Liver (tissue), 9 donors: ENCODE measurements around the gene ZMYND8. TPM values are rescaled to one million over a fixed set of nuclear protein-coding genes. Genes with fewer than 3 reads are reported as not detected.

Experiments used
- DNase-seq: peaks from one replicate; pipeline ENCODE4 v3.0.0-alpha.2; 2017; ENCODE audit warnings: low spot score
- H3K27ac ChIP-seq, 2 donors: one replicate each; pipeline ENCODE4 v1.7.0; 2013; ENCODE audit warnings: inconsistent platforms in 2 of 2, low read length in 2 of 2, control low read depth in 1 of 2, low read depth in 1 of 2, mild to moderate bottlenecking in 1 of 2
- H3K27me3 ChIP-seq, 4 donors: one replicate each; pipeline versions ENCODE4 v1.6.1 to v1.7.0; 2013; ENCODE audit warnings: low read length in 3 of 4, inconsistent platforms in 1 of 4, mild to moderate bottlenecking in 1 of 4, moderate library complexity in 1 of 4; ENCODE audit not compliant: control insufficient read depth in 4 of 4, insufficient read depth in 4 of 4
- H3K36me3 ChIP-seq, 4 donors: one replicate each; pipeline versions ENCODE4 v1.6.1 to v1.7.0; 2013; ENCODE audit warnings: low read length in 3 of 4, mild to moderate bottlenecking in 3 of 4, low read depth in 1 of 4, moderate library complexity in 1 of 4; ENCODE audit not compliant: control insufficient read depth in 4 of 4, insufficient read depth in 3 of 4
- H3K4me1 ChIP-seq, 4 donors: one replicate each; pipeline versions ENCODE4 v1.6.1 to v1.7.0; 2013; ENCODE audit warnings: low read length in 3 of 4, mild to moderate bottlenecking in 3 of 4, moderate library complexity in 1 of 4; ENCODE audit not compliant: control insufficient read depth in 4 of 4, insufficient read depth in 4 of 4
- H3K4me3 ChIP-seq, 3 donors: one replicate each; pipeline versions ENCODE4 v1.6.1 to v1.7.0; 2013; ENCODE audit warnings: low read length in 3 of 3, control low read depth in 1 of 3, low read depth in 1 of 3, mild to moderate bottlenecking in 1 of 3
- H3K9ac ChIP-seq, 2 donors: one replicate each; pipeline ENCODE4 v1.7.0; 2013; ENCODE audit warnings: low read length in 2 of 2, mild to moderate bottlenecking in 2 of 2, moderate library complexity in 2 of 2, control low read depth in 1 of 2, low read depth in 1 of 2
- H3K9me3 ChIP-seq, 4 donors: one replicate each; pipeline versions ENCODE4 v1.6.1 to v1.7.0; 2013; ENCODE audit warnings: low read length in 3 of 4; ENCODE audit not compliant: control insufficient read depth in 4 of 4
- CTCF ChIP-seq: fragments of 150-350 bp; IDR thresholded peaks from 2 replicates; pipeline ENCODE4 v1.5.1; 2017; ENCODE audit warnings: improper control_type of control experiment, low read depth, low read length; ENCODE audit not compliant: missing input control
- EGR1 ChIP-seq, 2 donors: IDR thresholded peaks; 2 replicates each; pipeline ENCODE4 v1.6.1; 2016 to 2018; ENCODE audit warnings: antibody characterized with exemption in 2 of 2, low read depth in 2 of 2
- FOXA1 ChIP-seq: IDR thresholded peaks from 2 replicates; pipeline ENCODE4 v1.6.1; 2016; ENCODE audit warnings: antibody characterized with exemption
- FOXA2 ChIP-seq: IDR thresholded peaks from 2 replicates; pipeline ENCODE4 v1.6.1; 2016; ENCODE audit warnings: antibody characterized with exemption
- GABPA ChIP-seq, 2 donors: IDR thresholded peaks in 1 of 2; conservative IDR thresholded peaks in 1 of 2; 2 replicates each; pipeline ENCODE4 v1.6.1; 2016; ENCODE audit warnings: antibody characterized with exemption in 2 of 2, mild to moderate bottlenecking in 1 of 2, moderate library complexity in 1 of 2
- HNF4A ChIP-seq, 2 donors: conservative IDR thresholded peaks; 2 replicates each; pipeline ENCODE4 v1.6.1; 2016; ENCODE audit warnings: antibody characterized with exemption in 2 of 2, mild to moderate bottlenecking in 2 of 2
- HNF4G ChIP-seq: IDR thresholded peaks from 2 replicates; pipeline ENCODE4 v1.6.1; 2016; ENCODE audit warnings: antibody characterized with exemption
- JUND ChIP-seq, 2 donors: IDR thresholded peaks; 2 replicates each; pipeline ENCODE4 v1.6.1; 2016; ENCODE audit warnings: antibody characterized with exemption in 2 of 2
- MAX ChIP-seq: IDR thresholded peaks from 2 replicates; pipeline ENCODE4 v1.6.1; 2016; ENCODE audit warnings: antibody characterized with exemption
- NR2F2 ChIP-seq: IDR thresholded peaks from 2 replicates; pipeline ENCODE4 v1.6.1; 2016; ENCODE audit warnings: antibody characterized with exemption
- RAD21 ChIP-seq, 2 donors: IDR thresholded peaks; 2 replicates each; pipeline ENCODE4 v1.6.1; 2016; ENCODE audit warnings: antibody characterized with exemption in 2 of 2, mild to moderate bottlenecking in 2 of 2
- REST ChIP-seq: IDR thresholded peaks from 2 replicates; pipeline ENCODE4 v1.6.1; 2016; ENCODE audit warnings: antibody characterized with exemption, mild to moderate bottlenecking
- RXRA ChIP-seq, 2 donors: IDR thresholded peaks; 2 replicates each; pipeline ENCODE4 v1.6.1; 2017 to 2018; ENCODE audit warnings: antibody characterized with exemption in 2 of 2, mild to moderate bottlenecking in 1 of 2
- SP1 ChIP-seq: IDR thresholded peaks from 2 replicates; pipeline ENCODE4 v1.6.1; 2018; ENCODE audit warnings: antibody characterized with exemption, mild to moderate bottlenecking
- TAF1 ChIP-seq: conservative IDR thresholded peaks from 2 replicates; pipeline ENCODE4 v1.6.1; 2016; ENCODE audit warnings: antibody characterized with exemption, mild to moderate bottlenecking
- YY1 ChIP-seq: IDR thresholded peaks from 2 replicates; pipeline ENCODE4 v1.6.1; 2016; ENCODE audit warnings: antibody characterized with exemption, mild to moderate bottlenecking
- ZBTB33 ChIP-seq: IDR thresholded peaks from 2 replicates; pipeline ENCODE4 v1.6.1; 2016; ENCODE audit warnings: antibody characterized with exemption
- WGBS: extraction: QIAGEN DNeasy Blood & Tissue Kit; methylation state at CpG from one replicate; pipeline ENCODE4 v1.1.7; 2013; 5-methylcytosine and 5-hydroxymethylcytosine counted together
- polyA plus RNA-seq, 2 donors: library from polyadenylated mRNA; stranded (reverse) in 1 of 2; unstranded in 1 of 2; fragments of 200-250 nt in 1 of 2; fragments of >200 nt in 1 of 2; fragmentation: Nextera tagmentation in 1 of 2; extraction: Ambion mirVana in 1 of 2; gene quantifications; one replicate each; pipeline versions ENCODE4 v1.2.1 to v1.2.3, GENCODE V29; 2013 to 2015
- total RNA-seq, 2 donors: library from RNA; depleted of rRNA; stranded (reverse); fragments of >200 nt; gene quantifications; one replicate each; pipeline ENCODE4 v1.2.3, GENCODE V29; 2014
- donor health status: healthy.
- donor health status: healthy.
- donor health status: healthy.
- donor health status: healthy.
- donor health status: healthy.

Gene ZMYND8
- total and polyA plus RNA-seq, 4 donors = 3.3 to 23.5 (median 6.8) TPM

GRCh38 chr20:47187450-47188195 lies 168.9 kb downstream of the ZMYND8 start:
- peaks cover 0 to 2% (median 0%) of the 10 kb centered on the region in 4 donors for H3K36me3 ChIP-seq
- H3K4me3 ChIP-seq = no peak overlapping the region
- no peak for TF ChIP-seq CTCF
- no peak for TF ChIP-seq SP1
- TF ChIP-seq NR2F2 = no peak
- TF ChIP-seq MAX = no peak
- no peak for TF ChIP-seq JUND (IDR thresholded peaks at IDR 0.05)
- TF ChIP-seq FOXA1 = no peak
- no peak for TF ChIP-seq ZBTB33
- no peak for TF ChIP-seq EGR1 (IDR thresholded peaks at IDR 0.05; ENCODE audit: low read depth in 2 of 2)
- no peak for TF ChIP-seq FOXA2
- no peak for TF ChIP-seq YY1
- TF ChIP-seq RAD21 (IDR thresholded peaks at IDR 0.05) = no peak
- no peaks in the 10 kb centered on the region for H3K9me3 ChIP-seq
- no peak for DNase-seq
- 73% methylated on average over 19 of the region's 19 CpGs for WGBS
- H3K27me3 ChIP-seq = no peaks in the 10 kb centered on the region
- H3K9ac ChIP-seq = no peak overlapping the region
- H3K27ac ChIP-seq = no peak overlapping the region
- no peaks in the 10 kb centered on the region for H3K4me1 ChIP-seq

GRCh38 chr20:47183367-47183766 lies 173.1 kb downstream of the ZMYND8 start:
- peaks cover 0 to 2% (median 0%) of the 10 kb centered on the region in 4 donors for H3K36me3 ChIP-seq
- H3K27me3 ChIP-seq = no peaks in the 10 kb centered on the region
- H3K27ac ChIP-seq = no peak overlapping the region
- no peaks in the 10 kb centered on the region for H3K4me1 ChIP-seq
- TF ChIP-seq HNF4G = no peak
- no peak for TF ChIP-seq HNF4A (conservative IDR thresholded peaks at IDR 0.05)
- TF ChIP-seq SP1 = no peak
- no peak for TF ChIP-seq EGR1 (IDR thresholded peaks at IDR 0.05; ENCODE audit: low read depth in 2 of 2)
- TF ChIP-seq RAD21 (IDR thresholded peaks at IDR 0.05) = no peak
- TF ChIP-seq CTCF = no peak
- no peak for TF ChIP-seq TAF1
- no peak for TF ChIP-seq FOXA2
- no peak for TF ChIP-seq GABPA (IDR thresholded peaks at IDR 0.05 in 1 of 2, conservative IDR thresholded peaks at IDR 0.05 in 1 of 2)
- no peak for TF ChIP-seq FOXA1
- TF ChIP-seq ZBTB33 = no peak
- no peak for TF ChIP-seq REST
- TF ChIP-seq RXRA (IDR thresholded peaks at IDR 0.05) = no peak
- DNase-seq = no peak
- H3K9me3 ChIP-seq = no peaks in the 10 kb centered on the region
- H3K9ac ChIP-seq = no peak overlapping the region
- WGBS = 74% methylated on average over 9 of the region's 9 CpGs
- no peak overlapping the region for H3K4me3 ChIP-seq
